IPS-NIHi7 (cell line): ENCODE measurements around the gene PCDHGA1.
"Not testable (repeated sequence)": the region's sequence is repeated elsewhere in the genome, so short reads cannot be mapped to it uniquely, and the experiment has no call there.

Source experiments
- DNase-seq: peaks from one replicate; pipeline ENCODE4 v3.0.0; 2012; ENCODE audit warnings: mixed read lengths; ENCODE audit errors: extremely low spot score

Gene PCDHGA1

GRCh38 chr5:141330299-141331080 lies at the start of gene PCDHGA1:
Gene PCDHGA1, plus strand, starts transcription at chr5:141330514.
- DNase-seq, result no peak

GRCh38 chr5:141298376-141298775 lies 31.9 kb upstream of the PCDHGA1 start:
- DNase-seq, result no peak

DNA sequence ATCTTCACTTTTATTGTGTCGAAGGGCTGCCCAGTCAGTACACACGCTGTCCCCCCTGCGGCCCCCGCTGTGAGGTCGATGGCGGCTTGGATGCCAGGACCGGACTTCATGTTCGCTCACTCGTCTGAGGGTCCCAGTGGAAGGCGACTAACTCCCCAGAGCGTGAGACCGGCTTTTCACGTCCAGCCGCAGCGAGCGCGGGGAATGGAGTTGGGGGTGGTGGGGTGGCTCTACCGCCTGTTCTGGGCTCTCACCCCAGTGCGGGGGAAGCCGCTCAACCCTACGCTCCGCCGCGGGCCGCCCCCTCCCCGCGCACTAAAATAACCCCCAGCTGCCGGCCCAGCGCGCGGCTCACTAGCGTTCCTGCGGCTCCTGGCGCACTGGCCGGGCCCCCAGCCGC lies 26.6 kb upstream of the PCDHGA1 start, which contains the start of gene SLC25A2:
SLC25A2 (minus strand) TSS at position 294 of the 400 bp plus-strand sequence; CDS start at position 110, 184 bp downstream.
- no peak for DNase-seq

- no peak for DNase-seq
Observed at GRCh38 chr5:141306630-141307029, 23.7 kb upstream of the PCDHGA1 start.

- DNase-seq, result no peak
Observed at GRCh38 chr5:141313711-141314110, 16.6 kb upstream of the PCDHGA1 start.

GRCh38 chr5:141316963-141317362 lies 13.4 kb upstream of the PCDHGA1 start:
- not testable (repeated sequence) for DNase-seq

- DNase-seq, result no peak
Observed at GRCh38 chr5:141319202-141319601, 11.1 kb upstream of the PCDHGA1 start.

GRCh38 chr5:141319699-141320098 lies 10.6 kb upstream of the PCDHGA1 start:
- no peak for DNase-seq

DNA sequence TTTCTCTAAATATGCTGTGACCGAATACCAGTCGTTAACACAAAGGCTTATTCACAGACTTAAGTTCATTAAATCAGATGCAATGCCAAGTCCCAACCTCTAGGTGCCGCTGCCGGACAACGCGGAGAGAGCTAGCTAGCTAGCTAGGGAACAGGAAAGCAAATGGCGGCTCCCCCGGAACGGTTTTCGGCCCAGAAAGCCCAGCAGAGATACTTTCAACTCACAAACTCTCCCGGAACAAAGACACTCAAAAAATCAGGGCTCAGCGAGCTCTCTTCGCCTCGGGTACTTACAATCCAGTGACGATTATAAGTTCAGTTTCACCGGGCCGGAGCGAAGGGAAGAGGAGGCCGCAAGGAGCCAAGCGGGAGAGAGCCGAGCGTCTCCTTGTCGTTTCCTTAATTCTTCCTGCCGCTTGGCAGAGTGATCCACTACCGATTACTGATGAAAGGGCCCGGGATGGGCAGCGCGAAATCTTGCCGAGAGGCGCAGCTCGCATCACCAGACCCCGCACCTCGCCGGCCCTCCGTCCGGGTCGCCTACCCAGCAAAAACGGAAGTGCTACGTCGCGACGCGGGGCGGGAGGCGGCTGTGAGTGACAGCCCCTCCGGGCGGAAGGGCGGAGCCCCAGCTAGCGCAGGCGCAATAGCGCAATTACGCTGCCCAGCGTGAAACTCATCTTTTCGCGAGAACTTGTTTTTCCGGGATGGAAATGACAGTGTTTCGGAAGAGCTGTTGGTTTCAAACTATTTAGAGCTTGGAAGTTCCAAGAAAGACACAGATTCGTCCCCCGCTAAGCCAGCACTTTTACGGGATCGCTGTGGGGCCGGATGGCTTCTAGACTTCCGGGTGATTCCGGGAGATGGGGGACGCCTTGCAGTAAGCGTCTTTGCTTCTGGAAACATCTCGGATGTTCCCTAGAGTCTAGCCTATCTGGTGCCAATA lies 9.8 kb upstream of the PCDHGA1 start, which contains the start of gene TAF7:
TAF7 (minus strand) TSS at position 560 of the 945 bp plus-strand sequence. CDS start 740 bp downstream, outside the sequence.
- peak; percentile 96 for DNase-seq

DNA sequence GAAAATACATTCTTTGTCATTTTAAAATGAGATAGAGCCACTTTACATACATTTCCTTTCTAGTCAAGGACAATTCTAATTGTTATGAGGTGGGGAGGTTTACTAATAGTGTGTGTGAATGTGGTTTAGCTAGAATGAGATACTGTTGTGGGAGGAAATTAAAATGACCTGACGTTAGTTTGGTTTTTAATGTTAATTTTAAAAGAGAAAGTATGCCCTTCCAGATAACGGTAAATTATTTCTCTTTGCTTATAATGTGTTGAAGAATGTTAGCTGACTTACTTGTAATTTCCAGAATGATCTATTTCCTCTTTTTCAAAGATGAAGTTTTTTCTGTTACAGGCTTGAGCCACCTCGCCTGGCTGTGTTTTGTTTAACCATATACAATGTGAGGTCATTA lies 8.1 kb upstream of the PCDHGA1 start:
- DNase-seq, result no peak

GRCh38 chr5:141326088-141326854 lies 4.0 kb upstream of the PCDHGA1 start:
- peak; percentile 74 for DNase-seq

GRCh38 chr5:141328231-141328630 lies 2.1 kb upstream of the PCDHGA1 start:
- DNase-seq, result no peak

DNA sequence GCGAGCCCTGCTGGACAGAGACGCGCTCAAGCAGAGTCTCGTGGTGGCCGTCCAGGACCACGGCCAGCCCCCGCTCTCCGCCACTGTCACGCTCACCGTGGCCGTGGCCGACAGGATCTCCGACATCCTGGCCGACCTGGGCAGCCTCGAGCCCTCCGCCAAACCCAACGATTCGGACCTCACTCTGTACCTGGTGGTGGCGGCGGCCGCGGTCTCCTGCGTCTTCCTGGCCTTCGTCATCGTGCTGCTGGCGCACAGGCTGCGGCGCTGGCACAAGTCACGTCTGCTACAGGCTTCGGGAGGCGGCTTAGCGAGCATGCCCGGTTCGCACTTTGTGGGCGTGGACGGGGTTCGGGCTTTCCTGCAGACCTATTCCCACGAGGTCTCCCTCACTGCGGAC lies 2.3 kb downstream of the PCDHGA1 start:
- not testable (repeated sequence) for DNase-seq

- DNase-seq, result peak; percentile 62
Observed at GRCh38 chr5:141338538-141339306, 8.4 kb downstream of the PCDHGA1 start, which contains the start of gene PCDHGA2. Gene PCDHGA2, plus strand, starts transcription at chr5:141338760.

GRCh38 chr5:141340781-141341354 lies 10.6 kb downstream of the PCDHGA1 start:
- DNase-seq, result not testable (repeated sequence)

DNA sequence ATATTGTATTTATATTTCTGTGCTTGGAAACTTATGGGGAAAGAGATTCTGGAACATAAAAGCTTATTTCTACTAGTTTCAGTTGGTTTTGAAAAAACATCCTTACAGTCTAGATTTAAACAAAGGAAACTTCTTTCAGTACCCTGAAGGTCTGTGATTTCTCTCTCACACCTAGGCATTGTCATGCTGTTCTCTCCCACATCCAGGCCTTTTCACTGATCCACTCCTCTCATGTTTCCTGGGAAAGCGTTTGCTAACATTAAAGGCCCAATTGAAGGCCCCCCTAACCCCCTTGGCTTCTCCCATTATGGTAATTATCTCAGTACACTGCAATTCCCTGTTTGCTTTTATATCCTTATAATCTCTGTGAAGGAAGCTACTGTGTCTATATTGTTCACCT lies 12.5 kb downstream of the PCDHGA1 start:
- no peak for DNase-seq

DNA sequence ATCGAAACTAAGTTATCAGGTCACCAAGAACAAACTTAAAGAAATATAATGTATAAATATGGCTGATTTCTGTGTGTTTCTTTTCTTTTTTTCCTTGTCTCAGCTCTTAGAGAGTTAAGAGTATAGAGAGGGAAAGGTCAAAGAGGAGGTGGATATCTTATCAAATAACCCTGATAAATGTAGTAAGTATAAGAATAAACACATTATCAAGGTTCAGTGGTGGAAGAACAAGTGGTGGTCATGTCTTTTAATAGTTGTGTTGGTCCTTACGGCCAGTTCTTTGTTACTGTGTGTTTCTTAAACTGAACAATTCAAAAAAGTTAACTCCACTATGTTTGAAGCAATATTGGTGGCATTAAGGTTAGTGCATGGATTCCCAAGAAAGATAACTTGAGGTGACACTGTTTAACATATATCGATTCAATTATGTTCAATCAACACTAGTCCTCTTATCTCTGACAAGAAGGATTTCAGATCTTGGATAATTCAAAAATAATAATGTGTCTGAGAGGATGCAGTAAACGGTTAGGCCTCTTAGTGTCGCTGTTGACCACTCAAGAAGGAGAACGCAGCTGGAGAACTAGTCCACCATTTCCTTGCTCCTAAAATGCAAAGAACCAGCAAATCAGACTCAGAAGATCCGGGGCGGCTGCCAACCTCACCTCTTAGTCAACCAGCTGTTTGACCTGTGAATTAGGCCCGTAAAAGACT lies 13.1 kb downstream of the PCDHGA1 start, which contains the start of gene PCDHGA3:
PCDHGA3 (plus strand) TSS at position 588 of the 711 bp plus-strand sequence. CDS start 205 bp downstream, outside the sequence.
- peak; percentile 40 for DNase-seq

GRCh38 chr5:141343953-141344463 lies 13.7 kb downstream of the PCDHGA1 start:
- DNase-seq, result no peak

- DNase-seq, result no peak
Observed at GRCh38 chr5:141345327-141345726, 15.0 kb downstream of the PCDHGA1 start.
